ENCODE results near the gene OR5B12. TPM values are rescaled to one million over a fixed set of nuclear protein-coding genes. Genes with fewer than 3 reads are reported as not detected.

OR5B12 gene
- total and polyA plus RNA-seq, 9 of the 15 experiments (the other 6 are each of a cell fraction or from before 2014, with no cell fraction given) = 0.20 TPM; not detected in 8

- no peak for TF ChIP-seq CHAMP1 (IDR thresholded peaks at IDR 0.05)
- TF ChIP-seq L3MBTL2 (IDR thresholded peaks at IDR 0.05) = no peak
- TF ChIP-seq KDM4B (IDR thresholded peaks at IDR 0.05; ENCODE audit: borderline replicate concordance in 2 of 2, low read depth in 1 of 2) = no peak
- no peak for TF ChIP-seq ZNF75A (CRISPR knock-in tag; IDR thresholded peaks at IDR 0.05)
- no peak for TF ChIP-seq HOXB6 (CRISPR knock-in tag; IDR thresholded peaks at IDR 0.05; ENCODE audit: borderline replicate concordance)
- no peak for TF ChIP-seq AFF4 (CRISPR knock-in tag; IDR thresholded peaks at IDR 0.05)
- TF ChIP-seq SREBF1 (IDR thresholded peaks at IDR 0.05; ENCODE audit: borderline replicate concordance, low read depth, low read length) = no peak
- TF ChIP-seq NFYB (IDR thresholded peaks at IDR 0.05; ENCODE audit: extremely low read depth, insufficient read length) = no peak
- TF ChIP-seq USF1 (CRISPR knock-in tag; IDR thresholded peaks at IDR 0.05) = no peak
- TF ChIP-seq ELK1 (CRISPR knock-in tag; IDR thresholded peaks at IDR 0.05) = no peak
- TF ChIP-seq RAD21 (CRISPR knock-in tag; conservative IDR thresholded peaks at IDR 0.05 in 1 of 2, IDR thresholded peaks at IDR 0.05 in 1 of 2) = no peak
Measured at GRCh38 chr11:58451585-58451984, 9.5 kb upstream of the OR5B12 start (continued).
